Psoas muscle (tissue), 8 donors: ENCODE data around the gene HEATR5A. TPM values are rescaled to one million over a fixed set of nuclear protein-coding genes. Genes with fewer than 3 reads are reported as not detected.
"Not testable (repeated sequence)": the region's sequence is repeated elsewhere in the genome, so short reads cannot be mapped to it uniquely, and the experiment has no call there.

Experiments used
- ATAC-seq, 4 donors: fragments of 200-7000 bp; cut with Tn5 transposase; one replicate each; pipeline ENCODE4 v1.9.1; 2020; ENCODE audit warnings: moderate library complexity in 3 of 4, mild to moderate bottlenecking in 2 of 4
- DNase-seq, 2 donors: peaks; one replicate each; pipeline ENCODE4 v3.0.0-alpha.2; 2020
- H3K27ac ChIP-seq: fragments of 200-600 bp; one replicate; pipeline ENCODE4 v1.8.0; 2022
- H3K27me3 ChIP-seq, 3 donors: fragments of 200-600 bp in 1 of 3; one replicate each; pipeline versions ENCODE4 v1.6.1 to v1.8.0; 2013 to 2022; ENCODE audit warnings: low read length in 2 of 3, mild to moderate bottlenecking in 2 of 3, moderate library complexity in 1 of 3; ENCODE audit not compliant: insufficient read depth in 3 of 3
- H3K36me3 ChIP-seq, 2 donors: fragments of 200-600 bp in 1 of 2; one replicate each; pipeline versions ENCODE4 v1.6.1 to v1.8.0; 2013 to 2022; ENCODE audit warnings: low read depth in 1 of 2, mild to moderate bottlenecking in 1 of 2, moderate library complexity in 1 of 2; ENCODE audit not compliant: insufficient read depth in 1 of 2
- H3K4me1 ChIP-seq: fragments of 200-600 bp; one replicate; pipeline ENCODE4 v1.8.0; 2022
- H3K4me3 ChIP-seq: fragments of 200-600 bp; one replicate; pipeline ENCODE4 v1.8.0; 2022; ENCODE audit warnings: mild to moderate bottlenecking
- H3K9me3 ChIP-seq: fragments of 200-600 bp; one replicate; pipeline ENCODE4 v1.8.0; 2022
- CTCF ChIP-seq: fragments of 200-600 bp; IDR thresholded peaks from one replicate; pipeline ENCODE4 v1.8.0; 2022; ENCODE audit warnings: antibody characterized with exemption
- WGBS, 3 donors: extraction: QIAGEN DNeasy Blood & Tissue Kit; methylation state at CpG; one replicate each; pipeline versions ENCODE4 v1.1.6 to v1.1.7; 2013; 5-methylcytosine and 5-hydroxymethylcytosine counted together
- intact Hi-C, 2 donors: fragments of 100-400 bp; cut with DNase I; formaldehyde crosslinking; loops; one replicate each; pipeline versions ENCODE4 v1.11.0 to v1.14.2; 2022
- polyA plus RNA-seq, 3 donors: library from polyadenylated mRNA; stranded (reverse); fragments of 200-250 nt; gene quantifications; one replicate each; pipeline ENCODE4 v1.2.3, GENCODE V29; 2013
- total RNA-seq, 4 donors: library from RNA; stranded (reverse); fragmentation: NEBNext Ultra II Directional in 2 of 4; extraction: Animal tissue kit (Norgen Biotek cat#: 25700) in 2 of 4; gene quantifications; one replicate each; pipeline versions ENCODE4 v1.2.1 to v1.2.4, GENCODE V29; 2021 to 2023
- donor health status: healthy with polysubstance abuse.
- donor health status: DM: no; HTN: no; CAD: no; lungs with moderate emphysema.
- donor health status: Bipolar disorder and iron deficiency.
- donor health status: healthy.
- donor health status: DM: yes; HTN: yes; CAD: no.
- donor health status: DM: no; HTN: no; CAD: no.
- donor health status: DM: no; HTN: no; CAD: no.
- donor health status: DM: yes; HTN: yes; CAD: no.

Gene HEATR5A
- total and polyA plus RNA-seq, 7 donors = 10.2 to 40.4 (median 21.5) TPM

- ATAC-seq (no peak), DNase-seq (no peak)
- Histone ChIP-seq H3K4me1 (no peaks in the 10 kb centered on the region), H3K9me3 (no peaks in the 10 kb centered on the region), H3K36me3 (peaks cover 4 to 81% of the 10 kb centered on the region in 2 donors), H3K27me3 (no peaks in the 10 kb centered on the region), H3K4me3 (no peak overlapping the region), H3K27ac (no peak overlapping the region)
- intact Hi-C loops = no loop called here
- WGBS, 3 donors = 94 to 99% (median 95%) methylated on average over 5 of the region's 5 CpGs
- no peak for TF ChIP-seq CTCF
Measured at GRCh38 chr14:31377433-31377832, 42.9 kb downstream of the HEATR5A start.

- no peaks in the 10 kb centered on the region for H3K27me3 ChIP-seq
- intact Hi-C loops = no loop called here
- DNase-seq = no peak
- H3K4me3 ChIP-seq = no peak overlapping the region
- peaks cover 0 to 86% of the 10 kb centered on the region in 2 donors for H3K36me3 ChIP-seq
- TF ChIP-seq CTCF = no peak
- WGBS, 3 donors = 70 to 80% (median 79%) methylated on average over 2 of the region's 2 CpGs
- no peak overlapping the region for H3K27ac ChIP-seq
- no peaks in the 10 kb centered on the region for H3K9me3 ChIP-seq
- ATAC-seq = no peak
- H3K4me1 ChIP-seq = no peaks in the 10 kb centered on the region
Measured at GRCh38 chr14:31371646-31372045, 48.7 kb downstream of the HEATR5A start.

- Histone ChIP-seq H3K27ac (no peak overlapping the region), H3K27me3 (no peaks in the 10 kb centered on the region), H3K36me3 (peaks cover 0 to 77% of the 10 kb centered on the region in 2 donors), H3K9me3 (no peaks in the 10 kb centered on the region), H3K4me1 (peaks cover 10% of the 10 kb centered on the region), H3K4me3 (no peak overlapping the region)
- TF ChIP-seq CTCF = no peak
- ATAC-seq (no peak), DNase-seq (no peak)
- 79 to 90% (median 84%) methylated on average over 5 of the region's 5 CpGs for whole genome bisulfite sequencing, 3 donors
- intact Hi-C loops = no loop called here
Measured at GRCh38 chr14:31363331-31364073, 56.8 kb downstream of the HEATR5A start.

GRCh38 chr14:31362746-31363145 lies 57.6 kb downstream of the HEATR5A start:
- intact Hi-C loops = no loop called here
- no peak for ATAC-seq
- no peaks in the 10 kb centered on the region for H3K9me3 ChIP-seq
- H3K27me3 ChIP-seq = no peaks in the 10 kb centered on the region
- peaks cover 0 to 78% of the 10 kb centered on the region in 2 donors for H3K36me3 ChIP-seq
- no peak overlapping the region for H3K4me3 ChIP-seq
- H3K27ac ChIP-seq = no peak overlapping the region
- H3K4me1 ChIP-seq = peaks cover 10% of the 10 kb centered on the region
- TF ChIP-seq CTCF = no peak
- WGBS, 3 donors = 95 to 97% (median 95%) methylated on average over 4 of the region's 4 CpGs
- DNase-seq = no peak

- DNase-seq, H3K9me3 ChIP-seq, H3K4me3 ChIP-seq, ATAC-seq, H3K27me3 ChIP-seq, intact Hi-C loops, H3K27ac ChIP-seq: not testable (repeated sequence)
- H3K36me3 ChIP-seq = peaks cover 0 to 82% of the 10 kb centered on the region in 2 donors
- H3K4me1 ChIP-seq = peaks cover 12% of the 10 kb centered on the region
- WGBS, 3 donors = 76 to 87% (median 79%) methylated on average over 4 of the region's 4 CpGs
Measured at GRCh38 chr14:31361761-31362160, 58.6 kb downstream of the HEATR5A start.
